GM10248 (cell line): Measurements from ENCODE around the gene RPN2.

ENCODE experiments used
- CTCF ChIA-PET: fragments of 300-600 bp; sonication (Branson Sonifier 250); formaldehyde crosslinking; extraction: SDS; loops from one replicate; lab custom pipeline; 2021; ENCODE audit warnings: antibody characterized with exemption; lab: Yijun Ruan, JAX
- POLR2A ChIA-PET: fragments of 350-650 bp; sonication (Branson Sonifier 250); formaldehyde crosslinking; extraction: SDS; loops from one replicate; lab custom pipeline; 2020; ENCODE audit warnings: antibody characterized with exemption; lab: Yijun Ruan, JAX
- DNase-seq: peaks from one replicate; pipeline ENCODE4 v3.0.0; 2012; ENCODE audit errors: extremely low spot score
- TF ChIP-seq, protein P1 (sequence below): IDR thresholded peaks from 2 replicates; pipeline ENCODE4 v1.5.1; 2012; ENCODE audit warnings: mild to moderate bottlenecking, low read depth; ENCODE audit errors: extremely low read depth, missing control alignments, control extremely low read depth

The RPN2 gene

DNA sequence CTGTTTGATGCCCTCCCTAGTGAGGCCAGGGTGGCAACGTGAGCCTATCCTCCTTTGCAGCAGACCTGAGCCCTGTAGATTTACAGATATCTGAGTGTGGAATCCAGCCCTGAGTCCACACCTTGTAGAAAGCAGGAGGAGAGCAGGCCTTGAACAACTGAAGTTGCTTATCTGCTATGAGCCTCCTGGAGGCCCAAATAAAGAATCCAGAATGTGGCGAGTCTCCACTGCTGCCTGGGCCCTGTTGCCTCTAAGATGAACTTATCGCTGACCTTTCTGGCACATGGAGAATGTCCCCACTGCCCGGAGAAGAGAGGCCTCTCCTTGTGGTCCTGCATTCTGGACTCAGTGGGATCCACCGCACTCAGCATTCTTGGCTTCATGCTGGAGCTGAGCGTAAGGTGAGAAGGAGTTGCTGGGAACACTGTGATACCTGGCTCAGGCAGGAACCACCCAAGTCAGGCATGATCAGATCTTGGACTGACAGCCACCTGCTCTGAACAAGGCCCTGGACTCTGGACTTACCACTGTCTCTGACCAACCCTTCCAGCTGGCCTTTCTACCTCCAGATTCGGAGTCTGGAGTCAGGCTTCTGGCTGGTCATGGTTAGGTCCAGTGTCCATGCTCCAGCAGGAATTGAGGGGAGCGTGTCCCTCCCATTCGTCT lies 104.5 kb downstream of the RPN2 start:
- no peak for DNase-seq
- TF ChIP-seq, protein P1, sequence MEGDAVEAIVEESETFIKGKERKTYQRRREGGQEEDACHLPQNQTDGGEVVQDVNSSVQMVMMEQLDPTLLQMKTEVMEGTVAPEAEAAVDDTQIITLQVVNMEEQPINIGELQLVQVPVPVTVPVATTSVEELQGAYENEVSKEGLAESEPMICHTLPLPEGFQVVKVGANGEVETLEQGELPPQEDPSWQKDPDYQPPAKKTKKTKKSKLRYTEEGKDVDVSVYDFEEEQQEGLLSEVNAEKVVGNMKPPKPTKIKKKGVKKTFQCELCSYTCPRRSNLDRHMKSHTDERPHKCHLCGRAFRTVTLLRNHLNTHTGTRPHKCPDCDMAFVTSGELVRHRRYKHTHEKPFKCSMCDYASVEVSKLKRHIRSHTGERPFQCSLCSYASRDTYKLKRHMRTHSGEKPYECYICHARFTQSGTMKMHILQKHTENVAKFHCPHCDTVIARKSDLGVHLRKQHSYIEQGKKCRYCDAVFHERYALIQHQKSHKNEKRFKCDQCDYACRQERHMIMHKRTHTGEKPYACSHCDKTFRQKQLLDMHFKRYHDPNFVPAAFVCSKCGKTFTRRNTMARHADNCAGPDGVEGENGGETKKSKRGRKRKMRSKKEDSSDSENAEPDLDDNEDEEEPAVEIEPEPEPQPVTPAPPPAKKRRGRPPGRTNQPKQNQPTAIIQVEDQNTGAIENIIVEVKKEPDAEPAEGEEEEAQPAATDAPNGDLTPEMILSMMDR: no peak
- POLR2A ChIA-PET: no interaction called here
- CTCF ChIA-PET: interaction anchor here (1.4 to 14.2 kb wide), 2 partner anchors 16 to 102 kb away, joined by 5 to 110 read pairs; no protein-coding TSS in a partner anchor

DNA sequence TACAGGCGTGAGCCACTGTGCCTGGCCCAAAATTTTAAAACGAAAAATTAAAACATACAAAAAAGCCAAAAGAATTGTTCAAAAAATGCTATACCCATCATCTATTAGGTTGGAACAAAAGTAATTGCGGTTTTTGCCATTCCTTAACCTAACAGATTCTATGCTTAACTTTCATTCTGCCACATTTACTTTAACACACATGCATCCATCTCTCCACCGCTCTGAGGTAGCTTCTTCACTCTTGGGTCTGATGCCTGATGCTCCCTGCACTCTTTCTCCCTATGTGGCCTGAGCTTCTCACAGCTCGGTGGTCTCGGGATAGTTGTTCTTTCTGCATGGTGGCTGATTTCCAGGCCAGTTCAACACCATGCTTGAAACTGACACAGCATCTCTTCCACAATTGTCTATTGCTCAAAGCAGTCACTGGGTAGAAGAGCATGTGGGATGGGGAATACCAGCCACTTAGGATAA lies 105.6 kb downstream of the RPN2 start:
- no peak for DNase-seq
- POLR2A ChIA-PET: no interaction called here
- TF ChIP-seq, protein P1: no peak
- CTCF ChIA-PET: interaction anchor here (1.8 to 14.2 kb wide), 2 partner anchors 17 to 100 kb away, joined by 8 to 110 read pairs; no protein-coding TSS in a partner anchor

DNA sequence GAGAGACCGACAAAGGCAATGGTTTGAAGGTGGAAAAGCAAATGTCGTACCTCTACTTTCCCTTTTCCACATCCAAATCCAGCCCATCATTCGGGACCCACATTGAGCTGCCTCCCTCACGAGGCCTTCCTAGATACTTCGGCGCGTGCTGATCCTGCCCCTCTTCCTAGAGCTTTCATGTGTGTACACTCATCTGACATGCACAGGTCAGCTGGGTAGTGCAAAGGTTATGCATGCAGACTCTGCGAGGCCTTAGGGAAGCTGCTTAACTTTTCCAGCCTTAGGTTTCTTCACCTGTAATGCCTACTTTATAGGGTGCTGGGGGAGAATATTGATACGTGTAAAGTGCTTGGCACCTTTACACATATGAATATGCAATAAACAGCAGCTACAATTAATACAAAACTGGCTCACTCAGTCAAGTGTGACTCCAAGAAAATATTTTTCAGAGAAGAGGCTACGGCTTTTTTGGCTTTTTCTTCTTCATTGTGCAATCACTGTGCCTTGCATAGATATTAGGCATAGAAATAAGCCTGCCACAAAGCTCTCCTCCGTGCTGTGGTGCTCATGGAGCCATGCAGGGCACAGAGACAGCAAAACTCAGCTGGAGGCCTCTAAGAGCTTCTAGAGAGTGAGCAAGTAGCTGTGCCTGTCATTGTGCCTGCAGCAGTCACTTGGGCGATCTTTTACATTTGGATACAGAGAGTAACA lies 106.7 kb downstream of the RPN2 start:
- TF ChIP-seq, protein P1: no peak
- POLR2A ChIA-PET: interaction anchor here (0.6 kb wide), 1 partner anchor 27 kb away, joined by 3 read pairs; no protein-coding TSS in a partner anchor
- CTCF ChIA-PET: interaction anchor here (1.1 to 14.2 kb wide), 6 partner anchors 9 to 249 kb away, joined by 3 to 110 read pairs (median 6); no protein-coding TSS in a partner anchor
- no peak for DNase-seq

DNA sequence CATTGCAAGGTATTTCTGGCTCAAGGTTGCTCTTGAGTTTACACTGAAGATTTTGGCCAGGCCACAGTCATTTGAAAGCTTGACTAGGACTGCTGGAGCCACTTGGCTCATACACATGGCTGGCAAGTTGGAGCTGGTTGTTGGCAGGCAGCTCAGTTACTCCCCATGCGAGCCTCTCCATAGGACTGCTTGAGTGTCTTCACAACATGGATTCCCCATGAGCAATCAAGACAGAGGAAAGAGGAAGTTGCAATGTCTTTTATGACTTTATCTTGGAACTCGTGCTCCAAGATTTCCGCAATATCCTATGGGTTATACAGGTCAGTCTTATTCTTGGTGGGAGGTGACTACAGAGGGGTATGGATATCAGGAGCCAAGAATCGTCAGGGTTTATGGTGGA lies 109.0 kb downstream of the RPN2 start:
- DNase-seq: no peak
- TF ChIP-seq, protein P1: no peak
- ChIA-PET CTCF (interaction anchor here (1.0 to 14.2 kb wide), 4 partner anchors 8 to 73 kb away, joined by 3 to 110 read pairs (median 8); no protein-coding TSS in a partner anchor), POLR2A (no interaction called here)

- POLR2A ChIA-PET: no interaction called here
- CTCF ChIA-PET: interaction anchor here (1.1 to 14.2 kb wide), 5 partner anchors 11 to 99 kb away, joined by 3 to 110 read pairs (median 5); no protein-coding TSS in a partner anchor
- TF ChIP-seq, protein P1: no peak
- DNase-seq: no peak
These were observed 111.2 kb downstream of the RPN2 start for GRCh38 chr20:37290158-37290810.
